SU-DHL-6 (cell line): ENCODE results near the gene DAPP1.

Experiments used
- H2AFZ ChIP-seq: fragments of 200-600 bp; sonication (generic); 2 replicates; pipeline ENCODE4 v1.6.1; 2014; ENCODE audit warnings: low read depth, mild to moderate bottlenecking, moderate library complexity, mixed read lengths, antibody characterized with exemption, low read length; ENCODE audit not compliant: severe bottlenecking
- H3F3A ChIP-seq: fragments of 200-600 bp; shearing (Covaris generic); 2 replicates; pipeline ENCODE4 v1.6.0; 2016; ENCODE audit warnings: antibody characterized with exemption, mild to moderate bottlenecking; ENCODE audit not compliant: insufficient read depth
- H3K27ac ChIP-seq: fragments of 200-600 bp; sonication (generic); 2 replicates; pipeline ENCODE4 v1.5.1; 2016; ENCODE audit warnings: low read depth, mild to moderate bottlenecking, low read length, moderate library complexity, mixed read lengths
- H3K27me3 ChIP-seq: fragments of 200-600 bp; sonication (generic), shearing (Covaris generic); 2 replicates; pipeline ENCODE4 v1.6.0; 2014; ENCODE audit warnings: mild to moderate bottlenecking, low read length
- H3K36me3 ChIP-seq: fragments of 200-600 bp; sonication (generic); 2 replicates; pipeline ENCODE4 v1.6.1; 2014; ENCODE audit warnings: mild to moderate bottlenecking, low read length, mixed read lengths
- H3K4me2 ChIP-seq: fragments of 300-600, 200-600 bp; shearing (Covaris generic), sonication (generic); 2 replicates; pipeline ENCODE4 v1.6.0; 2014; ENCODE audit warnings: low read length, low read depth, mild to moderate bottlenecking; ENCODE audit not compliant: poor library complexity, severe bottlenecking
- H3K4me3 ChIP-seq: fragments of 200-600 bp; sonication (generic); 2 replicates; pipeline ENCODE4 v1.5.1; 2014; ENCODE audit warnings: antibody characterized with exemption, low read length, mild to moderate bottlenecking, mixed read lengths; ENCODE audit not compliant: insufficient read depth, poor library complexity, severe bottlenecking
- H3K79me2 ChIP-seq: fragments of 200-600 bp; sonication (generic); 2 replicates; pipeline ENCODE4 v1.6.1; 2014; ENCODE audit warnings: mild to moderate bottlenecking, low read length, moderate library complexity; ENCODE audit not compliant: insufficient read depth
- H3K9ac ChIP-seq: fragments of 200-600 bp; sonication (generic); 2 replicates; pipeline ENCODE4 v1.7.0; 2014; ENCODE audit warnings: mild to moderate bottlenecking, low read length
- H3K9me2 ChIP-seq: fragments of 200-600 bp; sonication (generic); replicated peaks from 2 replicates; pipeline ENCODE4 v1.6.1; 2014; ENCODE audit warnings: low read length; ENCODE audit not compliant: insufficient read depth
- H3K9me3 ChIP-seq: fragments of 200-600 bp; sonication (generic); 2 replicates; pipeline ENCODE4 v1.6.1; 2014; ENCODE audit warnings: low read length, mixed read lengths; ENCODE audit not compliant: insufficient read depth
- H4K20me1 ChIP-seq: fragments of 200-600 bp; sonication (generic); 2 replicates; pipeline ENCODE4 v1.6.1; 2014; ENCODE audit warnings: low read depth, mild to moderate bottlenecking, antibody characterized with exemption, low read length, moderate library complexity, mixed read lengths
- CTCF ChIP-seq: fragments of 200-600 bp; sonication (generic); IDR thresholded peaks from one replicate; pipeline ENCODE4 v1.5.1; 2017; ENCODE audit warnings: antibody characterized with exemption, mild to moderate bottlenecking, low read length, moderate library complexity; ENCODE audit not compliant: insufficient read depth, poor library complexity, severe bottlenecking
- EZH2phosphoT487 ChIP-seq: fragments of 200-600 bp; sonication (generic), shearing (Covaris generic); conservative IDR thresholded peaks from 2 replicates; pipeline ENCODE4 v1.6.1; 2018; ENCODE audit warnings: mild to moderate bottlenecking, antibody characterized with exemption, low read length, moderate library complexity, mixed read lengths

Gene DAPP1

DNA sequence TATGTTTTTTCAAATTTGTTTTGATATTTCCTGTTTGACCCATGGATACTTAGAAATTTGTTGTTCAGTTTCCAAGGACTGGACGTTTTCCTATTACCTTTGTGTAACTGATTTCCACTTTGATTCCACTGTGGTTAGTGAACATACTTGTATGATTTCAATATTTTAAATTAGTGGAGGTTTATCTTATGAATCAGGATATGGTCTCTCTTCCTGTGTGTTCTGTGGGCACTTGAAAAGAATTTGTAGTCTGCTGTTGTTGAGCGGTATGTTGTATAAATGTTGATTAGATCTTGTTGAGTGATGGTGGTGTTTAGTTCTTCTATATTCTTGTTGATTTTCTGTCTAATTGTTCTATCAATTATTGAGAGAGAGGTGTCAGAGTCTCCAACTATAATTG, 98.8 kb downstream of the DAPP1 start:
- H3K4me2 ChIP-seq, result no peak overlapping the region
- H3K27me3 ChIP-seq, result no peaks in the 10 kb centered on the region
- no peak overlapping the region for H3K4me3 ChIP-seq
- no peaks in the 10 kb centered on the region for H3K9me2 ChIP-seq
- no peak overlapping the region for H3K27ac ChIP-seq
- H3F3A ChIP-seq, result no peaks in the 10 kb centered on the region
- H3K79me2 ChIP-seq, result no peaks in the 10 kb centered on the region
- no peaks in the 10 kb centered on the region for H3K9me3 ChIP-seq
- TF ChIP-seq CTCF (no peak), EZH2phosphoT487 (no peak)
- no peak overlapping the region for H2AFZ ChIP-seq
- H3K9ac ChIP-seq, result no peak overlapping the region
- no peaks in the 10 kb centered on the region for H4K20me1 ChIP-seq
- H3K36me3 ChIP-seq, result no peaks in the 10 kb centered on the region; the same call in 1 of the 2 replicates

- H3K9me2 ChIP-seq, result no peaks in the 10 kb centered on the region
- H3K4me3 ChIP-seq, result no peak overlapping the region
- H3K36me3 ChIP-seq, result peaks cover 6% of the 10 kb centered on the region; the same call in 1 of the 2 replicates
- H3K79me2 ChIP-seq, result no peaks in the 10 kb centered on the region
- H3K4me2 ChIP-seq, result no peak overlapping the region
- H2AFZ ChIP-seq, result no peak overlapping the region
- no peaks in the 10 kb centered on the region for H3F3A ChIP-seq
- H3K9ac ChIP-seq, result no peak overlapping the region
- no peaks in the 10 kb centered on the region for H4K20me1 ChIP-seq
- no peaks in the 10 kb centered on the region for H3K27me3 ChIP-seq
- no peaks in the 10 kb centered on the region for H3K9me3 ChIP-seq
- H3K27ac ChIP-seq, result no peak overlapping the region
- TF ChIP-seq CTCF (no peak), EZH2phosphoT487 (no peak)
Measured at GRCh38 chr4:99917575-99917974, 100.9 kb downstream of the DAPP1 start.

- Histone ChIP-seq H3K9me2 (no peaks in the 10 kb centered on the region), H3F3A (no peaks in the 10 kb centered on the region), H3K36me3 (peaks cover 6% of the 10 kb centered on the region; the same call in 1 of the 2 replicates), H3K27me3 (no peaks in the 10 kb centered on the region), H3K4me2 (no peak overlapping the region), H3K9ac (no peak overlapping the region), H4K20me1 (no peaks in the 10 kb centered on the region), H2AFZ (no peak overlapping the region), H3K9me3 (no peaks in the 10 kb centered on the region), H3K79me2 (no peaks in the 10 kb centered on the region), H3K27ac (no peak overlapping the region), H3K4me3 (no peak overlapping the region)
- TF ChIP-seq EZH2phosphoT487 (no peak), CTCF (no peak)
Measured at GRCh38 chr4:99918656-99919055, 102.0 kb downstream of the DAPP1 start.
